ENCODE results near the gene RANGRF.

DNA sequence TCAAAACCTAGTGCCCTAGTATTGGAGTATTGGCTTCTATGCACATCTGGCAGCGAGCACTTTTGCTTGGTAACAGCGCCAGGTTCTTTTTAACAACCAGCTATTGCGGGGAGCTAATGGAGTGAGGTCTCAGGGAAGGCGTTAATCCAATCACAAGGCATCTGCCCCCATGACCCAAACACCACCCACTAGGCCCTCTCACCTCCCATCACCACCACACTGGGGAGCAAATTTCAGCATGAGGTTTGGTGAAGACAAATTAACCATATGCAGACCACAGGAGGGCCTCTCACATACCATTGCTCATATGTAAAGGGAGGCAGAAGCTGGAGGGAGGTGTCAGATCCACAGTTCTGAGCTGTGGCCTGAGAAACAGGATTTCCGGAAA is 50.3 kb downstream of the RANGRF start:
- no peak for TF ChIP-seq POLR2A (IDR thresholded peaks at IDR 0.05)
- no peak for TF ChIP-seq CTCF (IDR thresholded peaks at IDR 0.05)
- no peak for TF ChIP-seq EP300 (IDR thresholded peaks at IDR 0.05)

Measured in ovary (tissue), 3 donors.